Panc1 (cell line): Measurements from ENCODE around the gene GFRA3. TPM values are rescaled to one million over a fixed set of nuclear protein-coding genes. Genes with fewer than 3 reads are reported as not detected.
"Not testable (repeated sequence)": the region's sequence is repeated elsewhere in the genome, so short reads cannot be mapped to it uniquely, and the experiment has no call there.

ENCODE experiments used
- ATAC-seq: fragments of 200-7000 bp; cut with Tn5 transposase; 2 replicates; pipeline ENCODE4 v1.9.1; 2020; ENCODE audit warnings: mild to moderate bottlenecking, moderate library complexity
- BruUV-seq: library from RNA; stranded (reverse); fragments of 400-500 nt; replicated peaks from 2 replicates; lab custom pipeline; 2021; lab: Mats Ljungman, UMichigan
- CTCF ChIA-PET: fragments of 300-600 bp; sonication (Branson Sonifier 250); formaldehyde crosslinking; loops from one replicate; lab custom pipeline; 2022; ENCODE audit warnings: antibody characterized with exemption; lab: Charles Lee
- POLR2A ChIA-PET: fragments of 300-600 bp; sonication (Branson Sonifier 250); formaldehyde crosslinking; loops from one replicate; lab custom pipeline; 2022; ENCODE audit warnings: antibody characterized with exemption; lab: Charles Lee
- DNase-seq: peaks from one replicate; pipeline ENCODE4 v3.0.0-alpha.2; 2010; ENCODE audit warnings: low read depth, low spot score
- H3K27ac ChIP-seq: 2 replicates; pipeline ENCODE4 v1.5.1; 2011; ENCODE audit warnings: mild to moderate bottlenecking, low read length, inconsistent platforms
- H3K27me3 ChIP-seq: fragments of 200-500 bp; sonication (Bioruptor generic); 2 replicates; pipeline ENCODE4 v1.6.0; 2014; ENCODE audit warnings: low read length, inconsistent platforms; ENCODE audit not compliant: control insufficient read depth, insufficient read depth
- H3K36me3 ChIP-seq: fragments of 200-500 bp; sonication (Bioruptor generic); 2 replicates; pipeline ENCODE4 v1.5.1; 2014; ENCODE audit warnings: inconsistent platforms, mild to moderate bottlenecking, low read length, moderate library complexity; ENCODE audit not compliant: control insufficient read depth, insufficient read depth
- H3K4me1 ChIP-seq: 2 replicates; pipeline ENCODE4 v1.5.1; 2011; ENCODE audit warnings: inconsistent platforms, mild to moderate bottlenecking, low read length, moderate library complexity; ENCODE audit not compliant: control insufficient read depth, insufficient read depth
- H3K4me3 ChIP-seq, 2 experiments: 2 replicates each; pipeline ENCODE4 v1.5.1; 2011 to 2012; ENCODE audit warnings: low read depth in 2 of 2, low read length in 2 of 2, mild to moderate bottlenecking in 2 of 2, inconsistent platforms in 1 of 2, moderate library complexity in 1 of 2
- H3K9me3 ChIP-seq: fragments of 200-500 bp; sonication (Bioruptor generic); 2 replicates; pipeline ENCODE4 v1.5.1; 2014; ENCODE audit warnings: low read depth, mild to moderate bottlenecking, inconsistent platforms, low read length, moderate library complexity; ENCODE audit not compliant: control insufficient read depth, insufficient read depth
- CTCF ChIP-seq: fragments of 450-650 bp; IDR thresholded peaks from 2 replicates; pipeline ENCODE4 v1.5.1; 2017; ENCODE audit warnings: mild to moderate bottlenecking
- POLR2AphosphoS5 ChIP-seq: IDR thresholded peaks from 2 replicates; pipeline ENCODE4 v1.6.1; 2012; ENCODE audit warnings: mild to moderate bottlenecking, low read depth, low read length, moderate library complexity
- REST ChIP-seq, 2 experiments: IDR thresholded peaks; 2 replicates each; pipeline ENCODE4 v1.6.1; 2011 to 2012; ENCODE audit warnings: low read depth in 2 of 2, control low read depth in 1 of 2, low read length in 1 of 2, mild to moderate bottlenecking in 1 of 2, moderate library complexity in 1 of 2; ENCODE audit not compliant: insufficient read depth in 1 of 2
- SIN3A ChIP-seq: IDR thresholded peaks from 2 replicates; pipeline ENCODE4 v1.6.1; 2012; ENCODE audit warnings: low read depth, mild to moderate bottlenecking, low read length, moderate library complexity, borderline replicate concordance; ENCODE audit not compliant: insufficient read depth
- TCF7L2 ChIP-seq: IDR thresholded peaks from 2 replicates; pipeline ENCODE4 v1.6.1; 2011; ENCODE audit warnings: mild to moderate bottlenecking, low read depth, low read length, inconsistent platforms
- in situ Hi-C: cut with HindIII; loops from 2 replicates; pipeline ENCODE4 v1.10.0; 2016; ENCODE audit warnings: low sequenced_read_pairs, low pct_unique_long_range_greater_than_20kb
- intact Hi-C: fragments of 100-400 bp; cut with micrococcal nuclease; formaldehyde crosslinking; loops from one replicate; pipeline ENCODE4 v1.10.0; 2022; ENCODE audit not compliant: unreplicated experiment
- total RNA-seq: library from RNA; stranded (reverse); gene quantifications from one replicate; pipeline ENCODE4 v1.2.1, GENCODE V29; 2021; ENCODE audit not compliant: unreplicated experiment

GFRA3 gene
- total RNA-seq, 1 experiment from 2014 or later = 1.5 TPM

- no peak for ATAC-seq
- POLR2A ChIA-PET = no interaction called here
- intact Hi-C loops = no loop called here
- Histone ChIP-seq H3K27me3 (no peaks in the 10 kb centered on the region; the same call in 1 of the 2 replicates), H3K4me1 (no peaks in the 10 kb centered on the region), H3K9me3 (no peaks in the 10 kb centered on the region), H3K36me3 (no peaks in the 10 kb centered on the region), H3K27ac (no peak overlapping the region), H3K4me3 (no peak overlapping the region)
- no peak for TF ChIP-seq CTCF
- no peak for TF ChIP-seq TCF7L2
- no peak for TF ChIP-seq SIN3A
- no peak for TF ChIP-seq POLR2AphosphoS5
- TF ChIP-seq REST (IDR thresholded peaks at IDR 0.05; ENCODE audit: insufficient read depth in 1 of 2, low read depth in 2 of 2, low read length in 1 of 2) = no peak
- no TSS peak for BruUV-seq
- no peak for DNase-seq
- in situ Hi-C loops = no loop called here
- CTCF ChIA-PET = no interaction called here
Measured at GRCh38 chr5:138252944-138253343, 21.5 kb downstream of the GFRA3 start.

GRCh38 chr5:138247800-138248199 lies 26.6 kb downstream of the GFRA3 start:
- H3K27me3 ChIP-seq, H3K4me3 ChIP-seq, in situ Hi-C loops, H3K4me1 ChIP-seq, H3K27ac ChIP-seq, intact Hi-C loops, H3K36me3 ChIP-seq, BruUV-seq, H3K9me3 ChIP-seq, DNase-seq, ATAC-seq, CTCF ChIA-PET: not testable (repeated sequence)
- POLR2A ChIA-PET = interaction anchor here (0.6 kb wide), 1 partner anchor 9 kb away, joined by 6 read pairs; no protein-coding TSS in a partner anchor

- Histone ChIP-seq H3K9me3 (no peaks in the 10 kb centered on the region), H3K27ac (no peak overlapping the region), H3K4me1 (peaks cover 6% of the 10 kb centered on the region), H3K4me3 (no peak overlapping the region), H3K36me3 (no peaks in the 10 kb centered on the region), H3K27me3 (peaks cover 5% of the 10 kb centered on the region)
- intact Hi-C loops = no loop called here
- ATAC-seq (no peak), DNase-seq (no peak)
- CTCF ChIA-PET = no interaction called here
- TF ChIP-seq TCF7L2 (no peak), SIN3A (no peak), REST (IDR thresholded peaks at IDR 0.05; ENCODE audit: insufficient read depth in 1 of 2, low read depth in 2 of 2, low read length in 1 of 2) (no peak)
- POLR2A ChIA-PET = interaction anchor here (0.5 kb wide), 1 partner anchor 493 kb away, joined by 11 read pairs; no protein-coding TSS in a partner anchor
- in situ Hi-C loops = no loop called here
- BruUV-seq = no TSS peak
Measured at GRCh38 chr5:138246822-138247221, 27.6 kb downstream of the GFRA3 start.
